Activated naive CD8-positive, alpha-beta T cell treated with anti-CD3 and anti-CD28 coated beads, Interleukin-2, amount 50 U/mL, for 24 hours (primary cell): ENCODE measurements around the gene IFT88.
"Not testable (repeated sequence)": the region's sequence is repeated elsewhere in the genome, so short reads cannot be mapped to it uniquely, and the experiment has no call there.

ENCODE experiments used
- ATAC-seq: fragments of 150-1000 bp; cut with Tn5 transposase; one replicate; pipeline ENCODE4 v1.10.0; 2021
- DNase-seq: peaks from one replicate; pipeline ENCODE4 v3.0.0; 2021
- H3K27ac Mint-ChIP-seq: one replicate; pipeline ENCODE4 v1.8.0; 2021; ENCODE audit warnings: mild to moderate bottlenecking, mixed read lengths
- H3K27me3 Mint-ChIP-seq: one replicate; pipeline ENCODE4 v1.8.0; 2021; ENCODE audit warnings: mixed read lengths
- H3K36me3 Mint-ChIP-seq: one replicate; pipeline ENCODE4 v1.8.0; 2021; ENCODE audit warnings: low read depth, mixed read lengths
- H3K4me1 Mint-ChIP-seq: one replicate; pipeline ENCODE4 v1.8.0; 2021; ENCODE audit warnings: mixed read lengths
- H3K4me3 Mint-ChIP-seq: one replicate; pipeline ENCODE4 v1.8.0; 2021; ENCODE audit warnings: mild to moderate bottlenecking, moderate library complexity, mixed read lengths
- H3K9me3 Mint-ChIP-seq: one replicate; pipeline ENCODE4 v1.8.0; 2021; ENCODE audit warnings: mixed read lengths

The IFT88 gene

GRCh38 chr13:20636079-20636478 is 69.1 kb downstream of the IFT88 start:
- no peaks in the 10 kb centered on the region for H3K4me1 Mint-ChIP-seq
- ATAC-seq (no peak), DNase-seq (no peak)
- no peak overlapping the region for H3K27ac Mint-ChIP-seq
- H3K36me3 Mint-ChIP-seq = peaks cover 10% of the 10 kb centered on the region
- H3K4me3 Mint-ChIP-seq = no peak overlapping the region
- no peaks in the 10 kb centered on the region for H3K9me3 Mint-ChIP-seq
- no peaks in the 10 kb centered on the region for H3K27me3 Mint-ChIP-seq

GRCh38 chr13:20637811-20638210 is 70.9 kb downstream of the IFT88 start:
- H3K4me3 Mint-ChIP-seq = no peak overlapping the region
- no peak overlapping the region for H3K27ac Mint-ChIP-seq
- H3K9me3 Mint-ChIP-seq = no peaks in the 10 kb centered on the region
- H3K36me3 Mint-ChIP-seq = peaks cover 6% of the 10 kb centered on the region
- ATAC-seq (no peak), DNase-seq (no peak)
- H3K27me3 Mint-ChIP-seq = no peaks in the 10 kb centered on the region
- H3K4me1 Mint-ChIP-seq = no peaks in the 10 kb centered on the region

- Mint-ChIP-seq H3K4me1 (no peaks in the 10 kb centered on the region), H3K27me3 (no peaks in the 10 kb centered on the region), H3K4me3 (no peak overlapping the region), H3K27ac (no peak overlapping the region), H3K36me3 (peaks cover 9% of the 10 kb centered on the region), H3K9me3 (no peaks in the 10 kb centered on the region)
- no peak for DNase-seq
- ATAC-seq = no peak
Measured at GRCh38 chr13:20647758-20648157, 80.8 kb downstream of the IFT88 start.

GRCh38 chr13:20652946-20653345 is 86.0 kb downstream of the IFT88 start:
- H3K36me3 Mint-ChIP-seq = no peaks in the 10 kb centered on the region
- H3K9me3 Mint-ChIP-seq = no peaks in the 10 kb centered on the region
- H3K4me1 Mint-ChIP-seq = no peaks in the 10 kb centered on the region
- DNase-seq (no peak), ATAC-seq (no peak)
- H3K27ac Mint-ChIP-seq = no peak overlapping the region
- H3K27me3 Mint-ChIP-seq = no peaks in the 10 kb centered on the region
- H3K4me3 Mint-ChIP-seq = no peak overlapping the region

GRCh38 chr13:20654156-20654555 is 87.2 kb downstream of the IFT88 start:
- Mint-ChIP-seq H3K27ac (no peak overlapping the region), H3K27me3 (no peaks in the 10 kb centered on the region), H3K4me3 (no peak overlapping the region), H3K9me3 (no peaks in the 10 kb centered on the region), H3K4me1 (no peaks in the 10 kb centered on the region), H3K36me3 (no peaks in the 10 kb centered on the region)
- ATAC-seq (no peak), DNase-seq (no peak)

DNA sequence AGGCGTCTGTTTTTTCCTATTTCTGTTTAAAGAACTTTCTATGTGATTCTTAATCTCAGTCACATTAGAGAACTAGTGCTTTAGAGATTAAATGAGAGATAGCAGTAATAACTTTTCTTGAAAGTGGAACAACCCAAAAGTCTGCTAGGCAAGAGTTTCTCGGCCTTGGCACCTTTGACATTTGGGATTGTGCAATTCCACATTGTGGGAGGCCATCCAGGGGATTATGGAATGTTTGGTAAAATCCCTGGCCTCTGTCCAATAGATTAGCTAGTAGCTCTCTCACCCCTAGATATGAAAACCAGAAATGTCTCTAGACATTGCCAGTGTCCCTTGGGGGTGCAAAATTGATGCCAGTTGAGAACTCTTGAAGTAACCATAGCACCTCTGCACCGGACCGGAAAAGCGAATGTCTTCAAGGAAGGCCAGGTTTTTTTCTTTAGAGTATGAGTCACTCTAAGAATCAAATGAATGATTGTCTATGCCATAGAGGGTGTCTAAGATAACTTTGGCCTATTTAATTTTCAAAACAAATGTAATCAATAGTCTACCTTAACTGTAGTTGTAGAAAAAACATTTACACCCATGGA is 91.6 kb downstream of the IFT88 start:
- ATAC-seq = no peak
- Mint-ChIP-seq H3K4me3 (no peak overlapping the region), H3K36me3 (peaks cover under 1% of the 10 kb centered on the region), H3K27me3 (no peaks in the 10 kb centered on the region), H3K4me1 (no peaks in the 10 kb centered on the region), H3K9me3 (no peaks in the 10 kb centered on the region), H3K27ac (no peak overlapping the region)
- no peak for DNase-seq

DNA sequence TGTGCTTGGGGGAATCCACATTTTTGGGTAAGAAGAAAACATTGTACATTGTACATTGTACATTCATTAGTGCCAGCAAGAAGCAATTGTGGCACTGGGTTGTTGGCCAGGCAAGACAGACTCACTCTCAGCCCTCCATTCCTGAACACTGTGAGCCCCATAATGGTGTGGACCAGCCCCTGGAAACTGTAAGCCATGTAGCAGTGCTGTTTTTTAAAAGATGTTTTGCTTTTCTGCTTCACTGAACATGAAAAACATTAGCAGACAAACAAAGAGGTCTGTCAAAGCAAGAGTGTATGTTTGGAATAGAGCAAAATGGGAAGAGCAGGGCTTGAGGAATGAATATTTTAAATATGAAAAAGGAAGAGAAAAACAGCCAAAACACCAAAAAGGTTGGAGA is 97.4 kb downstream of the IFT88 start:
- H3K27ac Mint-ChIP-seq = no peak overlapping the region
- no peaks in the 10 kb centered on the region for H3K9me3 Mint-ChIP-seq
- H3K36me3 Mint-ChIP-seq = peaks cover 5% of the 10 kb centered on the region
- ATAC-seq = no peak
- no peak overlapping the region for H3K4me3 Mint-ChIP-seq
- no peaks in the 10 kb centered on the region for H3K4me1 Mint-ChIP-seq
- H3K27me3 Mint-ChIP-seq = no peaks in the 10 kb centered on the region
- DNase-seq = no peak

- Mint-ChIP-seq H3K27ac (no peak overlapping the region), H3K9me3 (no peaks in the 10 kb centered on the region), H3K27me3 (no peaks in the 10 kb centered on the region), H3K4me1 (no peaks in the 10 kb centered on the region), H3K36me3 (peaks cover 5% of the 10 kb centered on the region), H3K4me3 (no peak overlapping the region)
- DNase-seq (no peak), ATAC-seq (no peak)
Measured at GRCh38 chr13:20666948-20667347, 100.0 kb downstream of the IFT88 start.

GRCh38 chr13:20667857-20668437 is 101.0 kb downstream of the IFT88 start:
- Mint-ChIP-seq H3K36me3 (peaks cover 8% of the 10 kb centered on the region), H3K9me3 (no peaks in the 10 kb centered on the region), H3K4me3 (no peak overlapping the region), H3K27ac (no peak overlapping the region), H3K4me1 (no peaks in the 10 kb centered on the region), H3K27me3 (no peaks in the 10 kb centered on the region)
- DNase-seq (no peak), ATAC-seq (peak; percentile 28)

DNA sequence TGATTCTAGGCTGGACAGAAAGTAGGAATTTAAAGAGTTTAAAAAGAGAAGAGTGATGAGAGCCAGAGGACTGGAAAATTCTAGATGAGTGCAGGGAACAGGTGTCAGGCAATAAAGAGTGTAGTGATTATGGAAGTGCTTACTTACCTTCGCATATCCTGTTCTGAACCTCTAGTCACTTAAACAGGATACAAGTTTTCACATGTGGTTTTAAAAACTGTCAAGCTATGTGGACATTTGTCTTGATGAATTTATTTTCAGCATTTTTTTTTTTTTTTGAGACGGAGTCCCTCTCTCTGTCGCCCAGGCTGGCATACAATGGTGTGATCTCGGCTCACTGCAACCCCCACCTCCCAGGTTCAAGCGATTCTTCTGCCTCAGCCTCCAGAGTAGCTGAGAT is 102.2 kb downstream of the IFT88 start:
- DNase-seq (no peak), ATAC-seq (no peak)
- Mint-ChIP-seq H3K36me3 (peaks cover 6% of the 10 kb centered on the region), H3K9me3 (no peaks in the 10 kb centered on the region), H3K4me1 (no peaks in the 10 kb centered on the region), H3K27ac (no peak overlapping the region), H3K4me3 (no peak overlapping the region), H3K27me3 (no peaks in the 10 kb centered on the region)

DNA sequence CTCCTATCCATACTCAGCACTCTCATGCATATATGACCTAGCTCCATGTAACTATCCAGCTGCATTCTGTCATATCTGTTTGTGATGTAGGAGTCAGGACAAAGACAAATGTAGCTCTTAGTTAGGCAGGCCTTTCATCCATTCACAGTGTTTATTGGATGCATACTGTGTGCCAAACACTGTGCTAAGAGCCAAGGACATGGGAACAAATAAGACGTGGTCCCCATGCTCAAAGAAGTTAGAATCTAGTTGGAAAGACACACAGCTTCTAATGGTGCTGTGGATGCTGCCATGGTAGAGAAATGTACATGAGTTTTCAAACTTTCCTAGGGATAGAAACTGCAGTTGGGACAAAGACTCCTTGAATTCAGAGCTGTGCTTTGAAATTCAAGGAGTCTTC is 104.8 kb downstream of the IFT88 start:
- Mint-ChIP-seq H3K27ac (no peak overlapping the region), H3K9me3 (no peaks in the 10 kb centered on the region), H3K36me3 (peaks cover 2% of the 10 kb centered on the region), H3K4me3 (no peak overlapping the region), H3K27me3 (no peaks in the 10 kb centered on the region), H3K4me1 (no peaks in the 10 kb centered on the region)
- DNase-seq (no peak), ATAC-seq (no peak)

DNA sequence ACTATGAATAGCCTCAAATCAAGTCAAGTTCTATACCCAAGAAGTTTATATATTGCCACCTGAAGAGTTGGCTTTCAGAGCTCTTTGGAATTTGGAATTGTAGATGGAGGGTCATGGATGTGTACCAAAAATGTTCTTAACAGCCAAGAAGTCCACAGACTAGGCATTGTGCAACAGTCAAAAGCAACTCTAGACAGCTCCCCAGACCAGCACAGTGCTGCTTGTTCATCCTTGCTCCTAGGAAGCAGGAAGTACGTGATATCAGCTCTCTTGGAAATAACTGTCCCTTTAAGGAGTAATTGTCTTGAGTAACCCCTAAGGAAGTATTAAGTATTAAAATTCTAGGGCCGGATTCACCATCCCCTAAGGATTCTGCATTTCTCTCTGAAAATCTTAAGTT is 105.8 kb downstream of the IFT88 start:
- no peaks in the 10 kb centered on the region for H3K27me3 Mint-ChIP-seq
- H3K9me3 Mint-ChIP-seq = no peaks in the 10 kb centered on the region
- H3K36me3 Mint-ChIP-seq = peaks cover 2% of the 10 kb centered on the region
- DNase-seq (no peak), ATAC-seq (no peak)
- no peaks in the 10 kb centered on the region for H3K4me1 Mint-ChIP-seq
- no peak overlapping the region for H3K4me3 Mint-ChIP-seq
- H3K27ac Mint-ChIP-seq = no peak overlapping the region

DNA sequence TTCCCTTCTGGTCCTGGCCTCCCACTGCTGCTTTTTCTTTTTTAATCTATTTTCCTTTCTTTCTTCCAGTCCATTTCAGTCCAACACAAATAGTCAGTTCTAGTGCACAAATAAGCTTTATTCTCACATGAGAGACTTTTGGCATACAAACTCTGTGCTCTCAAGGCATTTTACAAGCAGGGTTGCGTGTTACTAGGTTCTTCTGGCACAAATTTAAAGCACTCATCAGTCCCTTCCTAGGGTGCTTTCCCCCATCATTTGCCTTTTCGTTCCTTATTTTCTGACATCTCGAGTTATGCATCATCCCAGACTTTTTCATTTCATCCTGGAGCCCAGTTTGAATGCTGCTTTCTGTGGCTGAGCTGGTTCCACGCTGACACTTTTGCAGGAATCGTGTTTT is 106.8 kb downstream of the IFT88 start:
- no peak overlapping the region for H3K4me3 Mint-ChIP-seq
- H3K36me3 Mint-ChIP-seq = peaks cover 2% of the 10 kb centered on the region
- H3K9me3 Mint-ChIP-seq = no peaks in the 10 kb centered on the region
- H3K27me3 Mint-ChIP-seq = no peaks in the 10 kb centered on the region
- ATAC-seq = no peak
- no peak overlapping the region for H3K27ac Mint-ChIP-seq
- no peak for DNase-seq
- no peaks in the 10 kb centered on the region for H3K4me1 Mint-ChIP-seq

DNA sequence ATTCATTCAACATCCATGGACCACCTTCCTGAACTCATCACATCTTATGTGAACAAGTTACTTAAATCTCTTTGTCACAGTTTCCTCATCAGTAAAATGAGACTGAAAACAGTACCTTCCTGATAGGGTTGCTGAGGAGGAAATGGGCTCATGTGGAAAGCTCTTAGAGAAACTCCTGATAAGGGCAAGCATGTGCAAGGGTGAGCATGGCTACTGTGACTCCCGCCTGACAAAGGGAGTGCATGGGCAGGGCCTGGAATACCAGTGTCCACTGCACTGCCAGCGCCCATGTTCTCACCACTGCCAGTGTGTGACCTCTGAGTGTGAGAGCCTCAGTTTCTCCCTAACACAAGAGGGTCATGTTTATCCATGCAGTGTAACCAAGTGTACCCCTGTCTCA is 109.3 kb downstream of the IFT88 start:
- Mint-ChIP-seq H3K27ac (no peak overlapping the region), H3K4me1 (no peaks in the 10 kb centered on the region), H3K27me3 (no peaks in the 10 kb centered on the region), H3K4me3 (no peak overlapping the region), H3K9me3 (no peaks in the 10 kb centered on the region), H3K36me3 (peaks cover 2% of the 10 kb centered on the region)
- no peak for DNase-seq
- no peak for ATAC-seq

GRCh38 chr13:20678606-20679005 is 111.6 kb downstream of the IFT88 start:
- H3K9me3 Mint-ChIP-seq, DNase-seq, ATAC-seq, H3K27me3 Mint-ChIP-seq, H3K27ac Mint-ChIP-seq, H3K36me3 Mint-ChIP-seq, H3K4me1 Mint-ChIP-seq, H3K4me3 Mint-ChIP-seq: not testable (repeated sequence)

GRCh38 chr13:20679879-20680278 is 112.9 kb downstream of the IFT88 start:
- no peaks in the 10 kb centered on the region for H3K9me3 Mint-ChIP-seq
- no peaks in the 10 kb centered on the region for H3K36me3 Mint-ChIP-seq
- H3K27me3 Mint-ChIP-seq = no peaks in the 10 kb centered on the region
- H3K4me1 Mint-ChIP-seq = no peaks in the 10 kb centered on the region
- no peak overlapping the region for H3K27ac Mint-ChIP-seq
- ATAC-seq (no peak), DNase-seq (no peak)
- no peak overlapping the region for H3K4me3 Mint-ChIP-seq
